Measurements from ENCODE around the gene ZNF821. TPM values are rescaled to one million over a fixed set of nuclear protein-coding genes. Genes with fewer than 3 reads are reported as not detected.

Gene ZNF821
- total and polyA plus RNA-seq, 10 of the 15 experiments (the other 5 are each of a cell fraction or from before 2014, with no cell fraction given), result 0.82 to 9.9 (median 6.8) TPM

GRCh38 chr16:71912534-71913275 is 28.7 kb upstream of the ZNF821 start:
- RAD21 ChIA-PET (ENCODE audit: unreplicated experiment), result no interaction called here
- no peak for ATAC-seq
- peaks cover 6% of the 10 kb centered on the region for H4K20me1 ChIP-seq (ENCODE audit: control insufficient read depth, insufficient read depth)
- no peak overlapping the region for H2AFZ ChIP-seq (ENCODE audit: control insufficient read depth, low read depth, low read length)
- H3K27ac ChIP-seq (ENCODE audit: control insufficient read depth, insufficient read depth), result no peak overlapping the region
- no TSS peak for BruUV-seq (replicated peaks)
- peaks cover 81% of the 10 kb centered on the region for H3K79me2 ChIP-seq (ENCODE audit: control insufficient read depth, insufficient read depth, low read length)
- CTCF ChIA-PET, result interaction anchor here (0.8 to 1.4 kb wide), 2 partner anchors 18 to 29 kb away, joined by 3 to 4 read pairs; no protein-coding TSS in a partner anchor
- H3K27me3 ChIP-seq (replicated peaks in 1 of 2; ENCODE audit: control insufficient read depth in 2 of 2, insufficient read depth in 2 of 2, low read length in 1 of 2), result no peaks in the 10 kb centered on the region
- H3K4me1 ChIP-seq (ENCODE audit: control insufficient read depth, insufficient read depth, low read length), result peaks cover 3% of the 10 kb centered on the region
- POLR2A ChIA-PET, result interaction anchor here (0.6 to 1.9 kb wide), 3 partner anchors 12 to 15 kb away, joined by 3 to 6 read pairs (median 3); no protein-coding TSS in a partner anchor
- in situ Hi-C loops (cut with MboI) (no loop called here), intact Hi-C loops (cut with micrococcal nuclease; ENCODE audit: unreplicated experiment) (no loop called here)
- WGBS (ENCODE audit: insufficient coverage, insufficient replicate concordance, low lambda C conversion rate, missing lambda C conversion rate), result 87% methylated on average over 6 of the region's 6 CpGs
- no peak for TF ChIP-seq LARP7 (IDR thresholded peaks at IDR 0.05)
- TF ChIP-seq BCL3 (IDR thresholded peaks at IDR 0.05; ENCODE audit: borderline replicate concordance, insufficient read depth, low read depth, low read length, poor library complexity, severe bottlenecking), result no peak
- no peak for TF ChIP-seq RUNX3 (IDR thresholded peaks at IDR 0.05; ENCODE audit: low read length)
- TF ChIP-seq ESRRA (IDR thresholded peaks at IDR 0.05; ENCODE audit: low read length), result no peak
- TF ChIP-seq RBBP5 (conservative IDR thresholded peaks at IDR 0.05), result no peak
- no peak for TF ChIP-seq KDM1A (IDR thresholded peaks at IDR 0.05; ENCODE audit: borderline replicate concordance)
- TF ChIP-seq FOXK2 (IDR thresholded peaks at IDR 0.05), result no peak
- no peak for TF ChIP-seq TCF12 (IDR thresholded peaks at IDR 0.05; ENCODE audit: low read depth, low read length)
- TF ChIP-seq YBX1 (IDR thresholded peaks at IDR 0.05), result no peak
- no peak for FAIRE-seq
- SMC1A ChIA-PET (ENCODE audit: uncharacterized antibody, unreplicated experiment), result no interaction called here
- peaks cover 11 to 28% of the 10 kb centered on the region in 2 experiments for H3K36me3 ChIP-seq (ENCODE audit: control insufficient read depth in 2 of 2, insufficient read depth in 2 of 2, low read length in 1 of 2)
- H3K4me2 ChIP-seq (ENCODE audit: control insufficient read depth, insufficient read depth), result no peak overlapping the region
- H3K4me3 ChIP-seq, result no peak overlapping the region
- no peak for DNase-seq (ENCODE audit: low read depth, low spot score)
- peaks cover 1% of the 10 kb centered on the region; the same call in 2 of the 3 replicates for H3K9me3 ChIP-seq (replicated peaks; ENCODE audit: control insufficient read depth, insufficient read depth, low read length)
- no peak overlapping the region for H3K9ac ChIP-seq (ENCODE audit: control insufficient read depth, insufficient read depth, low read length)

Data from GM12878 (cell line).